Mesendoderm (in vitro differentiated cells): ENCODE measurements around the gene DTX1.

ENCODE experiments used
- DNase-seq: peaks from one replicate; pipeline ENCODE4 v3.0.0; 2013
- H2AK5ac ChIP-seq: 2 replicates; pipeline ENCODE4 v1.6.1; 2013; ENCODE audit warnings: low read length, inconsistent platforms
- H2BK120ac ChIP-seq: 2 replicates; pipeline ENCODE4 v1.6.1; 2013; ENCODE audit warnings: low read depth, mild to moderate bottlenecking, low read length, moderate library complexity, mixed read lengths
- H2BK15ac ChIP-seq: replicated peaks from 2 replicates; pipeline ENCODE4 v1.6.1; 2013; ENCODE audit warnings: low read depth, mild to moderate bottlenecking, moderate library complexity
- H2BK5ac ChIP-seq: 2 replicates; pipeline ENCODE4 v1.6.1; 2013; ENCODE audit warnings: low read length, inconsistent platforms
- H3K18ac ChIP-seq: 2 replicates; pipeline ENCODE4 v1.6.1; 2013; ENCODE audit warnings: mild to moderate bottlenecking, low read length, mixed read lengths
- H3K23ac ChIP-seq: one replicate; pipeline ENCODE4 v1.6.1; 2013; ENCODE audit warnings: low read length
- H3K27ac ChIP-seq: 2 replicates; pipeline ENCODE4 v1.5.1; 2013; ENCODE audit warnings: low read depth, mild to moderate bottlenecking, inconsistent platforms, low read length, moderate library complexity
- H3K27me3 ChIP-seq: 2 replicates; pipeline ENCODE4 v1.6.1; 2013; ENCODE audit warnings: low read length, control low read depth, mild to moderate bottlenecking, inconsistent platforms; ENCODE audit not compliant: insufficient read depth, poor library complexity
- H3K36me3 ChIP-seq: 2 replicates; pipeline ENCODE4 v1.6.1; 2013; ENCODE audit warnings: low read length, inconsistent platforms; ENCODE audit not compliant: control insufficient read depth, insufficient read depth
- H3K4ac ChIP-seq: one replicate; pipeline ENCODE4 v1.6.1; 2013; ENCODE audit warnings: low read depth, mild to moderate bottlenecking, low read length, moderate library complexity
- H3K4me1 ChIP-seq: 2 replicates; pipeline ENCODE4 v1.6.1; 2013; ENCODE audit warnings: low read depth, low read length, inconsistent platforms; ENCODE audit not compliant: control insufficient read depth
- H3K4me2 ChIP-seq: 2 replicates; pipeline ENCODE4 v1.6.1; 2013; ENCODE audit warnings: low read length
- H3K4me3 ChIP-seq: 2 replicates; pipeline ENCODE4 v1.5.1; 2013; ENCODE audit warnings: mild to moderate bottlenecking, low read length
- H3K56ac ChIP-seq: one replicate; pipeline ENCODE4 v1.6.1; 2013; ENCODE audit warnings: low read length
- H3K79me1 ChIP-seq: 2 replicates; pipeline ENCODE4 v1.6.1; 2013; ENCODE audit warnings: low read length, inconsistent platforms
- H3K79me2 ChIP-seq: 2 replicates; pipeline ENCODE4 v1.6.1; 2013; ENCODE audit warnings: mild to moderate bottlenecking, low read length; ENCODE audit not compliant: control insufficient read depth, insufficient read depth
- H3K9ac ChIP-seq: 2 replicates; pipeline ENCODE4 v1.6.1; 2013; ENCODE audit warnings: low read length, inconsistent platforms
- H4K5ac ChIP-seq: one replicate; pipeline ENCODE4 v1.6.1; 2013; ENCODE audit warnings: low read length
- H4K8ac ChIP-seq: one replicate; pipeline ENCODE4 v1.6.1; 2013; ENCODE audit warnings: low read depth, mild to moderate bottlenecking, control low read depth, low read length, moderate library complexity
- WGBS: extraction: QIAGEN DNeasy Blood & Tissue Kit; methylation state at CpG from one replicate; pipeline ENCODE4 v1.1.7; 2013; ENCODE audit warnings: low lambda C conversion rate, missing lambda C conversion rate; ENCODE audit not compliant: insufficient coverage; ENCODE audit errors: extremely low coverage; 5-methylcytosine and 5-hydroxymethylcytosine counted together

The DTX1 gene

GRCh38 chr12:113055594-113056380 lies 743 bp upstream of the DTX1 start:
- no peak overlapping the region for H2BK120ac ChIP-seq
- H2AK5ac ChIP-seq = no peak overlapping the region
- no peak overlapping the region for H3K4ac ChIP-seq
- H3K27ac ChIP-seq = no peak overlapping the region
- peaks cover 6% of the 10 kb centered on the region for H3K27me3 ChIP-seq
- H4K5ac ChIP-seq = no peak overlapping the region
- H2BK15ac ChIP-seq = no peak overlapping the region
- no peaks in the 10 kb centered on the region for H3K79me1 ChIP-seq
- H3K4me3 ChIP-seq = no peak overlapping the region
- no peaks in the 10 kb centered on the region for H3K79me2 ChIP-seq
- H3K4me1 ChIP-seq = no peaks in the 10 kb centered on the region
- H3K4me2 ChIP-seq = no peak overlapping the region
- no CpG with 5 or more reads among the region's 13 CpGs for WGBS
- no peak overlapping the region for H4K8ac ChIP-seq
- no peak overlapping the region for H3K18ac ChIP-seq
- H3K23ac ChIP-seq = no peak overlapping the region
- H3K56ac ChIP-seq = no peak overlapping the region
- H3K36me3 ChIP-seq = no peaks in the 10 kb centered on the region
- no peak overlapping the region for H3K9ac ChIP-seq
- no peak overlapping the region for H2BK5ac ChIP-seq
- DNase-seq = no peak

- no peak overlapping the region for H4K5ac ChIP-seq
- no peaks in the 10 kb centered on the region for H3K36me3 ChIP-seq
- no peak overlapping the region for H4K8ac ChIP-seq
- DNase-seq = no peak
- no peak overlapping the region for H3K56ac ChIP-seq
- H2BK15ac ChIP-seq = no peak overlapping the region
- WGBS = no CpG with 5 or more reads among the region's 8 CpGs
- no peaks in the 10 kb centered on the region for H3K4me1 ChIP-seq
- no peaks in the 10 kb centered on the region for H3K79me2 ChIP-seq
- H3K18ac ChIP-seq = no peak overlapping the region
- H3K27me3 ChIP-seq = peaks cover 6% of the 10 kb centered on the region
- no peak overlapping the region for H2BK5ac ChIP-seq
- H3K27ac ChIP-seq = no peak overlapping the region
- H3K23ac ChIP-seq = no peak overlapping the region
- no peak overlapping the region for H3K9ac ChIP-seq
- H3K4me3 ChIP-seq = no peak overlapping the region
- no peak overlapping the region for H3K4me2 ChIP-seq
- no peak overlapping the region for H3K4ac ChIP-seq
- no peak overlapping the region for H2BK120ac ChIP-seq
- no peak overlapping the region for H2AK5ac ChIP-seq
- H3K79me1 ChIP-seq = no peaks in the 10 kb centered on the region
These were observed 224 bp upstream of the DTX1 start for GRCh38 chr12:113056381-113056630.

- no peak for DNase-seq
- Histone ChIP-seq H3K23ac (no peak overlapping the region), H2BK15ac (no peak overlapping the region), H3K56ac (peak overlapping the region; percentile 56), H2BK5ac (no peak overlapping the region), H4K8ac (no peak overlapping the region), H3K27me3 (peaks cover 6% of the 10 kb centered on the region), H4K5ac (no peak overlapping the region), H3K79me2 (no peaks in the 10 kb centered on the region), H3K4ac (no peak overlapping the region), H3K27ac (no peak overlapping the region), H3K4me3 (no peak overlapping the region), H2AK5ac (no peak overlapping the region), H3K9ac (no peak overlapping the region), H3K4me2 (no peak overlapping the region), H3K36me3 (no peaks in the 10 kb centered on the region), H3K18ac (no peak overlapping the region), H3K4me1 (no peaks in the 10 kb centered on the region), H3K79me1 (no peaks in the 10 kb centered on the region), H2BK120ac (no peak overlapping the region)
- no CpG with 5 or more reads among the region's 44 CpGs for WGBS
These were observed 1.3 kb downstream of the DTX1 start for GRCh38 chr12:113057565-113058485.

- Histone ChIP-seq H2BK5ac (no peak overlapping the region), H3K18ac (no peak overlapping the region), H3K36me3 (no peaks in the 10 kb centered on the region), H3K4me1 (no peaks in the 10 kb centered on the region), H2BK120ac (no peak overlapping the region), H3K9ac (no peak overlapping the region), H3K79me2 (no peaks in the 10 kb centered on the region), H3K4me2 (no peak overlapping the region), H3K27me3 (peaks cover 6% of the 10 kb centered on the region), H3K56ac (no peak overlapping the region), H2AK5ac (no peak overlapping the region), H3K23ac (no peak overlapping the region), H3K27ac (no peak overlapping the region), H2BK15ac (no peak overlapping the region), H3K79me1 (no peaks in the 10 kb centered on the region), H3K4me3 (no peak overlapping the region), H4K8ac (no peak overlapping the region), H3K4ac (no peak overlapping the region), H4K5ac (no peak overlapping the region)
- DNase-seq = no peak
- no CpG with 5 or more reads among the region's 1 CpG for WGBS
These were observed 2.0 kb downstream of the DTX1 start for GRCh38 chr12:113058553-113058952.

GRCh38 chr12:113059071-113059595 lies 2.6 kb downstream of the DTX1 start:
- 100% methylated on average over 1 of the region's 8 CpGs for WGBS
- Histone ChIP-seq H4K5ac (no peak overlapping the region), H3K4me2 (no peak overlapping the region), H4K8ac (no peak overlapping the region), H3K79me1 (no peaks in the 10 kb centered on the region), H3K4me3 (no peak overlapping the region), H3K27me3 (peaks cover 6% of the 10 kb centered on the region), H3K27ac (no peak overlapping the region), H3K79me2 (no peaks in the 10 kb centered on the region), H2AK5ac (no peak overlapping the region), H3K56ac (no peak overlapping the region), H2BK15ac (no peak overlapping the region), H3K9ac (no peak overlapping the region), H3K4me1 (no peaks in the 10 kb centered on the region), H3K23ac (no peak overlapping the region), H3K18ac (no peak overlapping the region), H3K4ac (no peak overlapping the region), H3K36me3 (no peaks in the 10 kb centered on the region), H2BK5ac (no peak overlapping the region), H2BK120ac (no peak overlapping the region)
- no peak for DNase-seq
